Upper lobe of left lung (tissue), 6 donors: ENCODE data around the gene APLF. TPM values are rescaled to one million over a fixed set of nuclear protein-coding genes. Genes with fewer than 3 reads are reported as not detected.

Source experiments
- ATAC-seq, 2 donors: fragments of 200-7000 bp; cut with Tn5 transposase; one replicate each; pipeline ENCODE4 v1.9.1; 2022; ENCODE audit warnings: mild to moderate bottlenecking in 2 of 2, moderate library complexity in 2 of 2; ENCODE audit not compliant: low FRiP score in 2 of 2
- DNase-seq, 2 donors: peaks; one replicate each; pipeline ENCODE4 v3.0.0-alpha.2; 2019 to 2020
- H3K27ac ChIP-seq, 4 donors: fragments of 200-600 bp; sonication (generic); one replicate each; pipeline ENCODE4 v1.5.1; 2016 to 2019
- H3K27me3 ChIP-seq, 4 donors: fragments of 200-600 bp; sonication (generic); one replicate each; pipeline ENCODE4 v1.5.1; 2017 to 2019
- H3K36me3 ChIP-seq, 4 donors: fragments of 200-600 bp; sonication (generic); one replicate each; pipeline ENCODE4 v1.5.1; 2016 to 2019
- H3K4me1 ChIP-seq, 4 donors: fragments of 200-600 bp; sonication (generic); one replicate each; pipeline ENCODE4 v1.5.1; 2018 to 2019
- H3K4me3 ChIP-seq, 4 donors: fragments of 200-600 bp; sonication (generic); one replicate each; pipeline ENCODE4 v1.5.1; 2017 to 2019; ENCODE audit warnings: mild to moderate bottlenecking in 2 of 4, moderate library complexity in 1 of 4
- H3K9me3 ChIP-seq, 4 donors: fragments of 200-600 bp; sonication (generic); one replicate each; pipeline ENCODE4 v1.5.1; 2018 to 2019
- EP300 ChIP-seq, 4 donors: sonication (generic); formaldehyde crosslinking; IDR thresholded peaks; one replicate each; pipeline ENCODE4 v1.5.1; 2017; ENCODE audit warnings: antibody characterized with exemption in 4 of 4, control low read depth in 2 of 4
- POLR2A ChIP-seq, 4 donors: fragments of 450-650 bp; IDR thresholded peaks; one replicate each; pipeline ENCODE4 v1.5.1; 2016 to 2017; ENCODE audit warnings: antibody characterized with exemption in 4 of 4, mild to moderate bottlenecking in 2 of 4
- POLR2AphosphoS5 ChIP-seq, 2 donors: sonication (generic); formaldehyde crosslinking; IDR thresholded peaks; one replicate each; pipeline ENCODE4 v1.5.1; 2017; ENCODE audit warnings: antibody characterized with exemption in 2 of 2
- WGBS, 2 donors: methylation state at CpG; one replicate each; pipeline ENCODE4 v1.1.5; 2017 to 2018; 5-methylcytosine and 5-hydroxymethylcytosine counted together
- total RNA-seq, 6 donors: library from RNA; depleted of rRNA in 4 of 6; stranded (reverse); fragments of >200 nt in 4 of 6; gene quantifications; one replicate each; pipeline versions ENCODE4 v1.1.0 to v1.2.1, GENCODE V29; 2016 to 2021
- TF ChIP-seq, protein P1 (sequence below), 6 experiments: fragments of 450-650 bp in 4 of 6; fragments of 200-600 bp in 2 of 6; sonication (generic) in 2 of 6; IDR thresholded peaks; one replicate each; pipeline ENCODE4 v1.5.1; 2016 to 2019; ENCODE audit warnings: antibody characterized with exemption in 6 of 6
- donor health status: DM: no; HTN: no; CAD: no; lungs with moderate emphysema.
- donor health status: DM: no; HTN: yes; CAD: no; lungs with severe emphysema.

APLF gene
- total RNA-seq, 6 donors from 2014 or later = 3.7 to 5.5 (median 4.7) TPM

DNA sequence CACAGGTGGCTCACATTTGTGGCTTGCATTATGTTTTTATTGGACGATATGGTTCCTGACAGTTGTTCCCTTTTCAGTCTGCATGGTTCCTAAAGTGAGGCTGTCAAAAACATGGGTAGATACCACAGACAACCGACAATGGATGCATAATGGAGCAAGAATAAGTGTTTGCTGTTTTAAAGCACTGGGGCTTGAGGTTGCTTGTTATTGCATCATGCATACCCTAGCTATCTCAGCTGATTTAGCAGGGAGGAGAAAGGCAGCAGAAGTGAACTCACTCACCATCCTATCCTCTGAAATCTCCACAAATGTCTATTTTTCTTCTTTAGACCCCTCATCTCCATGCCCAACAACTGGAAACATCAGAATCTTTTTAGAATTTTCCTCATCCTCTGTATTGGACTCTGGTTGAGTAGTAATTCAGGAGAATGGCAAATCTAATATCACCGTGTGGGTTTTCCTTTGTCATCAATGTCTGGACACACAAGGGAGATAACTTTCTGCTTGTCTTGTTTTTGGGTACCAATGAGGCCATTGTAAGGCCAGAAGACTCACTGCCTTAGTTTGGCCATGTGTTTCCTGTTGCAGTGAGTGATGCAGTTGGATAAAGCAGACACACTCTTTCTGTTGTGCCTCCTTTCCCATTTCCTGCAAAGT lies 47.0 kb upstream of the APLF start:
- H3K27ac ChIP-seq = no peak overlapping the region
- 66 to 69% methylated on average over 3 of the region's 3 CpGs for WGBS, 2 donors
- no peak for ATAC-seq
- no peaks in the 10 kb centered on the region for H3K9me3 ChIP-seq
- no peaks in the 10 kb centered on the region for H3K27me3 ChIP-seq
- no peaks in the 10 kb centered on the region for H3K36me3 ChIP-seq
- TF ChIP-seq POLR2AphosphoS5 (IDR thresholded peaks at IDR 0.05) (no peak), EP300 (IDR thresholded peaks at IDR 0.05) (no peak), POLR2A (IDR thresholded peaks at IDR 0.05) (no peak)
- TF ChIP-seq, protein P1, sequence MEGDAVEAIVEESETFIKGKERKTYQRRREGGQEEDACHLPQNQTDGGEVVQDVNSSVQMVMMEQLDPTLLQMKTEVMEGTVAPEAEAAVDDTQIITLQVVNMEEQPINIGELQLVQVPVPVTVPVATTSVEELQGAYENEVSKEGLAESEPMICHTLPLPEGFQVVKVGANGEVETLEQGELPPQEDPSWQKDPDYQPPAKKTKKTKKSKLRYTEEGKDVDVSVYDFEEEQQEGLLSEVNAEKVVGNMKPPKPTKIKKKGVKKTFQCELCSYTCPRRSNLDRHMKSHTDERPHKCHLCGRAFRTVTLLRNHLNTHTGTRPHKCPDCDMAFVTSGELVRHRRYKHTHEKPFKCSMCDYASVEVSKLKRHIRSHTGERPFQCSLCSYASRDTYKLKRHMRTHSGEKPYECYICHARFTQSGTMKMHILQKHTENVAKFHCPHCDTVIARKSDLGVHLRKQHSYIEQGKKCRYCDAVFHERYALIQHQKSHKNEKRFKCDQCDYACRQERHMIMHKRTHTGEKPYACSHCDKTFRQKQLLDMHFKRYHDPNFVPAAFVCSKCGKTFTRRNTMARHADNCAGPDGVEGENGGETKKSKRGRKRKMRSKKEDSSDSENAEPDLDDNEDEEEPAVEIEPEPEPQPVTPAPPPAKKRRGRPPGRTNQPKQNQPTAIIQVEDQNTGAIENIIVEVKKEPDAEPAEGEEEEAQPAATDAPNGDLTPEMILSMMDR (IDR thresholded peaks at IDR 0.05) = no peak
- no peak overlapping the region for H3K4me3 ChIP-seq
- H3K4me1 ChIP-seq = peaks cover 0 to 9% (median 0%) of the 10 kb centered on the region in 4 donors
- DNase-seq = no peak

DNA sequence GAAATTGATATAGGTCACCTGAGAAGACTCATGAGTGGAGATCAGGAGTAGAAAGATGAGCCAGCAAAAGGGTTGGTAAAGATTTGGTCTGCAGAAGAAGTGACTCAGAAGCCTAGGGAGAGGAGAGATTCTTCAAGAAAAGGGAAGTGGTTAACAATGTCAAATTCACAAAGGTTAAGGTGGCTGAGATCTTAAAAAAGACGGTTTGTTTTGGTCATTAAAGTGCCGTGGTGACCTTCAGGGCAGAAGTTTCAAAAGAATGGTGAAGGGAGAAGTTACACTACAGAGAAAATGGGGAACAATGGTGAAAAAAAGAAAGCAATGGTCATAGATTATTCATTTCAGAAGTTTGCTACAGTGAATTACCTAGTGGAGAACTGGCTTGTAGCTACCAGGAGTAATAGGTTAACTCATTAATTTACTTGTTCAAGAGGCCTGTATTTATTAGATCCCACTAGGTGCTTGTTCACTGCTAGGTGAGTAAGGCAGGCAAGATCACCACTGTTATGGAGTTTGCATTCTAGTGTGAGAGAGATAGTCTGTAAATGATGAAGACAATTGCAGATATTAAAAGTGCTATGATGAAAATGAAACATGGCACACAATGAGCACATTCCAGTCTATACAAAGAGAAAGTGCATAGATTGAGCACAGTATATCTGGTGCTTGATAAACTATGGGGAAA lies 43.3 kb upstream of the APLF start:
- 33 to 45% methylated on average over 2 of the region's 2 CpGs for WGBS, 2 donors
- Histone ChIP-seq H3K4me3 (no peak overlapping the region), H3K4me1 (peaks cover 12 to 30% (median 20%) of the 10 kb centered on the region in 4 donors), H3K36me3 (no peaks in the 10 kb centered on the region), H3K27ac (peak overlapping the region in 1 of 4 donors; percentile 10), H3K27me3 (no peaks in the 10 kb centered on the region), H3K9me3 (no peaks in the 10 kb centered on the region)
- peak in 1 of 2 donors; percentile 54 for ATAC-seq
- DNase-seq = no peak
- TF ChIP-seq EP300 (IDR thresholded peaks at IDR 0.05) = no peak
- no peak for TF ChIP-seq POLR2AphosphoS5 (IDR thresholded peaks at IDR 0.05)
- TF ChIP-seq, protein P1 (IDR thresholded peaks at IDR 0.05) = no peak
- TF ChIP-seq POLR2A (IDR thresholded peaks at IDR 0.05) = no peak

DNA sequence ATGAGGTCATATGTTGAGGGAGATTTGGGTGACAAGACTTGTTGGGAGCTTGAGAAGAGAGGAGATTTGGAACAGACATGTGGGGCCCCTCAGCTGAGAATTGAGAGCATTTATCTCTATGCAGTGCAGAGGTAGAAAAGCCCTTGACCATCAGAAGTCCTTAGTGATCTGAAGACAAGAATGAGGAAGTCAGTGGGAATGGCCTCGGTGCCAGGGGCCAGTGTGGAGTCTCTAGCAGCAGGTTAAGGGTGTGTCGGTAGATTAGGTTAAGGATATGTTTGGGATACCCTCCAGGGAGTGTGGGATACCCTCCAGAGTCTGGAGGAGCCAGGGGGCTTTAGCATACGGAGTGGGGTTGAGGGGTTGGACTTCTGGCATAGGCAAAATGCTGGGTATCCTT lies 41.9 kb upstream of the APLF start:
- Histone ChIP-seq H3K4me1 (peaks cover 12 to 30% (median 20%) of the 10 kb centered on the region in 4 donors), H3K4me3 (no peak overlapping the region), H3K9me3 (no peaks in the 10 kb centered on the region), H3K36me3 (no peaks in the 10 kb centered on the region), H3K27ac (peak overlapping the region in 1 of 4 donors; percentile 15), H3K27me3 (no peaks in the 10 kb centered on the region)
- no peak for TF ChIP-seq EP300 (IDR thresholded peaks at IDR 0.05)
- no peak for TF ChIP-seq POLR2A (IDR thresholded peaks at IDR 0.05)
- TF ChIP-seq, protein P1 (IDR thresholded peaks at IDR 0.05) = no peak
- ATAC-seq = no peak
- WGBS, 2 donors = 69 to 76% methylated on average over 3 of the region's 3 CpGs
- no peak for DNase-seq

DNA sequence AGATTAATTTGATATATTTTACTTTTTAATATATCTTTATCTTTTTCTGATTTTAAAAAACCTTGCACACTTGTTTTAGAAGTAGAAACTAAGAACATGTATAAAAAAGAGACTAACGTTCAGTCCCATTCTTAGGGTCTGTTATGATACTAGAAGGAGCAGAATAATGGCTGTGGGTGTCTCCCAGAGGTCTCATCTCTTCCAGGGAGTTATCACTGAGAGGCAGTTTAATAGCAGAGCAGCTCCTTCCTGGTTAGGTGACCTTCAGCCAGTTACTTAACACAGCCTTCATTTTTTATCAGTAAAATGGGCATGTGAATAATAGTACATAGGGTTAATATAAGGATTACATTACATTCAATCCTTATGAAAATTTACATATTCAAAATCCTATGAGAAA lies 40.9 kb upstream of the APLF start:
- Histone ChIP-seq H3K36me3 (no peaks in the 10 kb centered on the region), H3K9me3 (no peaks in the 10 kb centered on the region), H3K4me3 (no peak overlapping the region), H3K27ac (peak overlapping the region in 1 of 4 donors; percentile 38), H3K4me1 (peaks cover 12 to 30% (median 20%) of the 10 kb centered on the region in 4 donors), H3K27me3 (no peaks in the 10 kb centered on the region)
- ATAC-seq (no peak), DNase-seq (no peak)
- TF ChIP-seq, protein P1 (IDR thresholded peaks at IDR 0.05) = no peak
- no peak for TF ChIP-seq POLR2A (IDR thresholded peaks at IDR 0.05)
- no peak for TF ChIP-seq POLR2AphosphoS5 (IDR thresholded peaks at IDR 0.05)
- TF ChIP-seq EP300 (IDR thresholded peaks at IDR 0.05) = no peak
- WGBS, 2 donors = 88 to 90% methylated on average over 1 of the region's 1 CpG
